ENCODE results near the gene GSN.

GRCh38 chr9:121340676-121341392, 72.9 kb downstream of the GSN start:
- no peak for TF ChIP-seq CTCF (IDR thresholded peaks at IDR 0.05 in 2 of 3, conservative IDR thresholded peaks at IDR 0.05 in 1 of 3; ENCODE audit: insufficient read depth in 2 of 3, low read depth in 1 of 3, low read length in 3 of 3)
- TF ChIP-seq FOXM1 (IDR thresholded peaks at IDR 0.05; ENCODE audit: low read depth), result no peak
- no peak for TF ChIP-seq FOXM1 (CRISPR knock-in tag; IDR thresholded peaks at IDR 0.05; ENCODE audit: low read depth)
- TF ChIP-seq KLF10 (CRISPR knock-in tag; IDR thresholded peaks at IDR 0.05), result no peak
- TF ChIP-seq TAF1 (IDR thresholded peaks at IDR 0.05; ENCODE audit: control insufficient read depth, extremely low read depth, insufficient read depth, low read length, severe bottlenecking), result no peak
- no peak for TF ChIP-seq RNF219 (CRISPR knock-in tag; IDR thresholded peaks at IDR 0.05)
- TF ChIP-seq ESRRA (IDR thresholded peaks at IDR 0.05; ENCODE audit: borderline replicate concordance, low read depth), result no peak
- TF ChIP-seq ARID3A (IDR thresholded peaks at IDR 0.05; ENCODE audit: borderline replicate concordance, low read depth, low read length), result no peak
- TF ChIP-seq RAD21 (CRISPR knock-in tag; conservative IDR thresholded peaks at IDR 0.05 in 1 of 2, IDR thresholded peaks at IDR 0.05 in 1 of 2), result no peak
- no peak for TF ChIP-seq ZHX1 (conservative IDR thresholded peaks at IDR 0.05; ENCODE audit: low read length)
- no peak for TF ChIP-seq ZBTB11 (CRISPR knock-in tag; IDR thresholded peaks at IDR 0.05)

All from K562 (cell line).